ENCODE measurements around the gene ANXA4.

DNA sequence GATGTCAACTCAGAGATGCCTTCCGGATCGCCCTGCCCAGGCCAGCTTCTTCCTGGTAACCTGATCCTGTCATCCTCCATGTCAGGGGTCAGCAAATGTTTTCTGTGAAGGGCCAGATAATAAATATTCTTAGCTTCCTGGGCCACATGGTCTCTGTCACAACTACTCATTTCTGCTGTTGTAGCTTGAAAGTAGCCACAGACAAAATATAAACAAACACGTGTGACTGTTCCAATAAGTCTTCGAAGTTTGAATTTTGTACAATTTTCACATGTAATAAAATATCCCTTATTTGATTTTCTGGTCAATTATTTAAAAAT, 35.8 kb downstream of the ANXA4 start:
- TF ChIP-seq, protein P1, sequence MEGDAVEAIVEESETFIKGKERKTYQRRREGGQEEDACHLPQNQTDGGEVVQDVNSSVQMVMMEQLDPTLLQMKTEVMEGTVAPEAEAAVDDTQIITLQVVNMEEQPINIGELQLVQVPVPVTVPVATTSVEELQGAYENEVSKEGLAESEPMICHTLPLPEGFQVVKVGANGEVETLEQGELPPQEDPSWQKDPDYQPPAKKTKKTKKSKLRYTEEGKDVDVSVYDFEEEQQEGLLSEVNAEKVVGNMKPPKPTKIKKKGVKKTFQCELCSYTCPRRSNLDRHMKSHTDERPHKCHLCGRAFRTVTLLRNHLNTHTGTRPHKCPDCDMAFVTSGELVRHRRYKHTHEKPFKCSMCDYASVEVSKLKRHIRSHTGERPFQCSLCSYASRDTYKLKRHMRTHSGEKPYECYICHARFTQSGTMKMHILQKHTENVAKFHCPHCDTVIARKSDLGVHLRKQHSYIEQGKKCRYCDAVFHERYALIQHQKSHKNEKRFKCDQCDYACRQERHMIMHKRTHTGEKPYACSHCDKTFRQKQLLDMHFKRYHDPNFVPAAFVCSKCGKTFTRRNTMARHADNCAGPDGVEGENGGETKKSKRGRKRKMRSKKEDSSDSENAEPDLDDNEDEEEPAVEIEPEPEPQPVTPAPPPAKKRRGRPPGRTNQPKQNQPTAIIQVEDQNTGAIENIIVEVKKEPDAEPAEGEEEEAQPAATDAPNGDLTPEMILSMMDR (IDR thresholded peaks at IDR 0.05; ENCODE audit: low read depth, low read length, missing input control) = no peak
- TF ChIP-seq RXRA (IDR thresholded peaks at IDR 0.05) = no peak

Measured in liver (tissue), 3 donors.